Stimulated activated CD4-positive, alpha-beta T cell treated with anti-CD3 and anti-CD28 coated beads, Interleukin-2, amount 100 ng/mL, for 48 hours (primary cell): ENCODE data around the gene METTL8.

ENCODE experiments used
- DNase-seq, 2 donors: peaks; one replicate each; pipeline ENCODE4 v3.0.0-alpha.2; 2020

Gene METTL8

DNA sequence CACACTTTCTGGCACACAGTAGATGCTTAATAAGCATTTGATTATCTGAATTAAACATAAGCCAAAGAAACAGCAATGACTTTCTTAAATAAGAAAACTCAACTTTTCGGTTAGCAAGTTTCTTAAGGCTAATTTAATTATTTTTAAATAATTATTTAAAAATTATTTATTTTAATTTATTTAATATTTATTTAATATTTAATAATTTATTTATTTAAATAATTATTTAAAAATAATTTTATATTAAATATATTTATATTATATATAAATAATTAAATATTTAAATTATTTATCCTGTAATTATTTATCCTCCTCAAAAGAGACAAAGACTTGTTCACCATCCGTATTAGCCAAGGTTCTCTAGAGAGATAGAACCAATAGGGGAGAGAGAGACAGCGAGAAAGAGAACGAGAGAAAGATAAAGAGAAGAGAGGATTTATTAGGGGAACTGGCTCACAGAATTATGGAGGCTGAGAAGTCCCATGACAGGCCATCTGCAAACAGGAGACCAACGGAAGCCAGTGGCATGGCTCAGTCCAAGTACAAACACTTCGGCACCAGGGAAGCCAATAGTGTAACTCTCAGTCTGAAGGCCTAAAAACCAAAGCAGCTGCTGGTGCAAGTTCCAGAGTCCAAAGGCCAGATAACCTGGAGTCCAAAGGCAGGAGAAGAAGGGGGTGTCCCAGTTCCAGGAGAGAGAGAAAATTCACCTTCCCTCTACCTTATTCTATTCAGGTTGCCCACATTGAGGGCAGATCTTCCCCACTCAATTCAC is 125.3 kb downstream of the METTL8 start:
- no peak for DNase-seq

DNA sequence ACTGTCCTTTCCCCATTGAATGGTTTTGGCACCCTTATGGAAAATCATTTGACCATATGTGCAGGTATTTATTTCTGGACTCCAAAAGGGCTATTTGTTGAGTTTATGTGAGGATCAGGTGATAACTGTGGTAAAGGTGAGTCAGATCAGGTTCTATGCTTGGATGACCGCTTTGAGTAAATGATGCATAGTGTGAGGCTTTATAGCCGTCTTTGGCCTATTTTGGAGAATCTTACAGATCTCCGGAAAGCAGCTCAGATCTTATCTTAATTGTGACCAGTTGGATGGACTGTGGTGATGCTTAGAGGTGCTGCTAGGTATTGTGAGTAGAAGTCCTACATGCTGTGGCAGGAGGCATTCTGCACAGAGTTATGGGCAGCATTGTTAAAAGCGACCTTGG is 126.2 kb downstream of the METTL8 start:
- no peak for DNase-seq

DNA sequence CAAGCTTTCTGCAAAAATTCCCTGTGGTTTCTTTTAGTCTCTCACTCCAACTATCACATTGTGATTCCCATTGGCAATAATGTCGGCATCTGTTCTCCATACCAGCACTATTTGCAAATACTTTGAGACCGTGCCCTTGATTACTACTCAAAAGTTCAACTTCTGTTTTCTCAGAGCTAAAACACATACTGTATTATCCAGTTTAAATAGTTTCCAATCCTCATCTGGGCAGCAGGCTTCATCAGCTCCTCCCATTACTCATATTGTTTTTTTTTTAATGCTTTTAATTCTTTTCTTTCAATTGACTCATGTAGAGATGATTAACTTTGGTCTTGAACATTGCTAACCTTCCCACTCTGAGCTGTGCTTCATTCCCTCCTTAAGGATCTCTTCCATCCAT is 135.8 kb downstream of the METTL8 start:
- DNase-seq: no peak

- no peak for DNase-seq
Measured at GRCh38 chr2:171294608-171295007, 139.2 kb downstream of the METTL8 start.

DNA sequence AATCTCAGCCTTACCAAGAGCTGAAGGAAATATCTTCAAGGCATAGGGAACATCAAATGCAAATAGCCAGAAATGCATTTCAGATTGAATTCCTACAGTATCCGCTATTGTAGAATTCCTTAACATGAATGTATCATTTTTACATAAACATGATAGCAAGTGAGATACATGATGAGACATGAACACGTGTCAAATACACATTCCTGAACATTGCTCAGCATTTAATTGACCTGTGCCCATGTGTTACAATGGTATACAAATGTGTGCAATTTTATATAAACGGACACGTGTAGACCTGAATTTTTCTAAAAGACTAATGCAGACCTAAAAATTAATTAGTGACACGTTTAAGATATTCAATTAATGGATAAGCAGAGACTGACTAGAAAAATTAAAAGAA is 140.1 kb downstream of the METTL8 start:
- no peak for DNase-seq

DNA sequence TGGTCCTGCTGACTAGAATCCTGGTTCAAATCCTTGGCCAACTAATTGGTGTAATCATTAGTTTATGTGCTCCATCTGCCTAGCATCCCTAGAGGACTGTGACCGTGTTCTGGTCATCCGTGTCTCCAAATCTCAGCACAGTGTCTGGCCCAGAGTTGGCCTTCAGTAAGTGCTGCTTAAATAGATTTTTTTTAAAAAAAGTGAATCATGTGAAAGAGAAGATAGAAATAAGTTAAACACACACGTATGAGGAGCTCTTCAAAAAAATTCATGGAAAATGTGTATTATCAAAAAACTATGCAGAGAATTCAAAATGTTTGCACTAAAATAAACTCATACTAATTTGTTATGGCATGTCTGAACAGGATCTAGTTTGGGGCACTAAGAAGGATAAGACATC is 143.8 kb downstream of the METTL8 start:
- DNase-seq: no peak

DNA sequence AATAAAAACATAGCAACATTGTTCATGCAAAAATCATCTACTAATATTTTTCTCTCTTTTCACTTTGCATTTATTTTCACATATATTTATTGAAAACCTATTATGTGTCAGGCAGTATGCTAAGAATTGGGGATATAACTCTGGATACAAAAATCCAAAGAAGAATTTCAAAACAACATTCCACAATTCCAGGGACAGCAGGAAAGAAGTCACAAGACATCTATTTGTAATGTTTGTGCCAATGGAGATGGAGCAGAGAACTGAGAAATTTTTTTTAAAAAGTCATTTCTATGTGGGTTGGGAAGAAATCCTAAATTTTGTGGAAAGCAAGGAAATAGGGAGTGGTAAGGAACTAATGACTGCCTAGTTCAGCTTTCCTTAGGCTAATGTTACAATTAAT is 144.5 kb downstream of the METTL8 start:
- no peak for DNase-seq

- no peak for DNase-seq
Measured at GRCh38 chr2:171287611-171288010, 146.2 kb downstream of the METTL8 start.

- DNase-seq: no peak
Measured at GRCh38 chr2:171287036-171287571, 146.7 kb downstream of the METTL8 start.

- DNase-seq: no peak
Measured at GRCh38 chr2:171281110-171281509, 152.7 kb downstream of the METTL8 start.

- DNase-seq: no peak
Measured at GRCh38 chr2:171279983-171280790, 153.6 kb downstream of the METTL8 start.

- DNase-seq: no peak
Measured at GRCh38 chr2:171274757-171275156, 159.0 kb downstream of the METTL8 start.

DNA sequence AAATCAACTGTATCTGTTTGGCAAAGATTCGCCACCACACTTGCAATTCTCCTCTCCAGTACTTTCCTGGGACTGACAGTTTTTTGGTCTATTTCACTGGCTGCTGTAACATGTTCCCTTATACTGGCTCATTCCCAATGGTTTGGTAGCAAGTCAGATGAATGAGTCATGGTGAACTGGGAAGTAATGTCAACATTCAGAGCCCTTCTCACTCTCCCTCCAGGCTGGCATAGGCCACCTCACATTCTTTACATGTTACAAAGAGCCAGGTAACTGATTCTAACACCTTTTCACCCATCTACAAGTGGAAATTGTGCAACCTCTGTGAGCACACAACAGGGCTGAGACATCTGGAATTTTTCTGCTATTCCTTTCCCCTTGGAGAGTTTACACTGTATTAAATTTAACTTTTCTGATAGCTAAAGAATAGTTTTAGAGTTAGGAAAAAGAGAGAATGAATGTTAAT is 161.8 kb downstream of the METTL8 start:
- DNase-seq: no peak

GRCh38 chr2:171271386-171271785 is 162.4 kb downstream of the METTL8 start:
- DNase-seq: no peak

DNA sequence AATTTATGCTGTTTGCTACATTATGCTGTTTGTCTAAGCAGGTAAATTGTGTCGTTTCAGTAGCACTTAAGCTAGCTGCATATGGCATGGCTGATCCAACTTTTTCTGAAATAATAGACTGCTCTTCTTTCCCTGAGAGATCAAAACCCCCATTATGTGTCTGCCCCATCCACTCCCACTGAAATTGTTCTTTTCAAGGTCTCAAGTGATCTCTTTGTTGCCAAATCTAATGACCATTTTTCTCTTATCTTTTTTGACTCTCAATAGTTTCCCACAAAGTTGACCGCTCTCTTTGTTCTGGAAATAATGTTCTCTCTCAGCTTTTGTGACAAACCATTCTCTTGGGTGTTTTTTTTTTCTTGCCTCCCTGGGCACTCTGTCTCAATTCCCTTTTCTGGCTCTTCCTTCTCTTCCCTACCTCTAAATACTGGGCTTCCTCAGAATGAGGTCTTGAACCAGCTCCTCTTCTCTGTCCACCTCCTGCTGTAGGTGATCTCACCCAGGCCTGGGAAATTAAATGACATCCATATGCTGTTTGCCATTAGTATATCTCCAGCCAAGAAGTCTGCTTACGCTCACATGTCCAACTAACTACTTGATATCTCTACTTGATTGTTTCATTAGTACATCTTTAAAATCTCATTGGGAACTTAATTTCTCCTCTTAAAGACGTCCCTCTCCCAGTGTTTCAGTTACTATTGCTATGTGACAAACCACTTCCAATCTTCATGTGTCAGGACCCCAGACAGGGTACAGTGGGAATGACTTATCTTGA is 165.7 kb downstream of the METTL8 start:
- DNase-seq: no peak
